Vein endothelial cell (primary cell): Measurements from ENCODE around the gene GALNT17. TPM values are rescaled to one million over a fixed set of nuclear protein-coding genes. Genes with fewer than 3 reads are reported as not detected.

Experiments used
- small RNA-seq: library from RNA; depleted of rRNA; stranded (forward); fragments of <200 nt; gene quantifications from one replicate; pipeline ENCODE3, GENCODE V24; 2012
- total RNA-seq: library from RNA; depleted of rRNA; stranded (reverse); fragments of >200 nt; gene quantifications from 2 replicates; pipeline ENCODE4 v1.2.3, GENCODE V29; 2012

GALNT17 gene
- not detected in 2 replicates for total RNA-seq

GRCh38 chr7:71132127-71132376 lies at the start of gene GALNT17:
TSS of gene GALNT17 (plus strand) at chr7:71132144.

Small RNA genes within 50 kb of the gene (small RNA-seq; reads per million reads assigned to genes)
- not detected for gene MIR3914-1
- gene RN7SKP75: not detected
